Measurements from ENCODE around the gene TRIM2. TPM values are rescaled to one million over a fixed set of nuclear protein-coding genes. Genes with fewer than 3 reads are reported as not detected.

The TRIM2 gene
- total RNA-seq, 2 experiments from 2014 or later = not detected

DNA sequence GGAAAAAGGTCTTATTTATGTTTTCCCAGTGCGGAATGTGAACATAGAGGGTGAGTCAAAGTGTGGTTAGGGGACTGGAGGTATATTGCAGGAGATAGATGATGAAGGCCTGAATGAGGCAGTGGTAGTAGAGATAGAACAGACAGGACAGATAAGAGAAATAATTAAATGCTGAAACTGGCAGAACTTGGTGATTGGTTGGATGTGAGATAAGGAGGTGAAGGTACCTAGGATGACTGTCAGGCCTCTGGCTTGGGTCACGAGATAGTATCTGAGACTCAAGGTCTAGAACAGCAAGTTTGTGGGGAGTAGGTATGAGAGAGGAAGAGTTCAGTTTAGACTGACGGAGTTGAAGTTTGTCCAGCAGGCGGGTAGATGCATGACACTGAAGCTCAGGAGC lies 143.8 kb downstream of the TRIM2 start:
- CTCF ChIA-PET = no interaction called here
- H3K27ac Mint-ChIP-seq = no peak overlapping the region
- DNase-seq (no peak), ATAC-seq (no peak)
- peaks cover 23% of the 10 kb centered on the region for H3K36me3 Mint-ChIP-seq
- no peak overlapping the region for H3K4me3 Mint-ChIP-seq
- peaks cover 2% of the 10 kb centered on the region for H3K27me3 Mint-ChIP-seq
- no peaks in the 10 kb centered on the region for H3K9me3 Mint-ChIP-seq (ENCODE audit: low read depth)
- H3K4me1 Mint-ChIP-seq = peaks cover 40% of the 10 kb centered on the region

DNA sequence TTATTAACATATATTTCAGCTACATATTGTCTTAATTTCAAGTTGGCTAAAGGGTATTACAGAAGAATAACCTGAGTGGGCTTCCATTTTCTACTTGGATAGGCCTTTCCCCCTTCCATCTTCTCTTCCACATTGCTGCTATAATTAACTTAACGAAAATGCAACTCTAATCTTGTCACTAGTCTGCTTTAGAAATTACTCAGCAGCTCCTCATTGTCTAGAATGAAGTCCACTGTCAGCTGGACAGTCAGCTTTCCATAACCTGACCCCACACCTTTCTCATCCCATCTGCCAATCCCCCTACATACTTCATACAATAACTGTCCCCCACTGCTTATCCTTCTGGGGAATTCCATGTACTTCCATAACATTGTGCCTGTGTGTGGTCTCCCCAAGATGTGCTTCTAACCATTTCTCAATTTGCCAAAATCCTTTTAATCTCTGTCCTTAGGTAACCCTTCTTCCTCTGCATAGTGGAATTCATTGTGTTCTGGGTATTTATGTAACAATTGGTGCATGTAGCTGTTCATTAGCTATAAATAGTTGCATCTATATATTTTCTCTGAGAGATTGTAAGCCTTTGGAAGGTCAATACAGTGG lies 145.1 kb downstream of the TRIM2 start:
- ATAC-seq (no peak), DNase-seq (no peak)
- Mint-ChIP-seq H3K36me3 (peaks cover 29% of the 10 kb centered on the region), H3K4me3 (no peak overlapping the region), H3K27ac (no peak overlapping the region), H3K27me3 (no peaks in the 10 kb centered on the region), H3K4me1 (peaks cover 40% of the 10 kb centered on the region), H3K9me3 (ENCODE audit: low read depth) (no peaks in the 10 kb centered on the region)
- CTCF ChIA-PET = interaction anchor here (0.8 to 0.9 kb wide), 2 partner anchors 130 to 225 kb away, joined by 3 to 5 read pairs; no protein-coding TSS in a partner anchor

DNA sequence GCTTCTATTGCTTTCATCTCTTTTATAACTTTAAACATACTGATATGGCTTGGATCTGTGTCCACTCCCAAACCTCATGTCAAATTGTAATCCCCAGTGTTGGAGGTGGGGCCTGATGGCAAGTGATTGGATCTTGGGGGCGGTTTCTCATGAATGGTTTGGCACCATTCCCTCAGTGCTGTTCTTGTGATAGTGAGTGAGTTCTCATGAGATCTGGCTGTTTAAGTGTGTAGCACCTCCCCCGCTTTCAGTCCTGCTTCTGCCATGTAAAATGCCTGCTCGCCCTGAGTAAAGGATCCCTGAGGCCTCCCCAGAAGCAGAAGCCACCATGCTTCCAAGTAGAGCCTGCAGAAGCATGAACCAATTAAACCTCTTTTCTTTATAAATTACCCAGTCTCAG lies 157.9 kb downstream of the TRIM2 start:
- ATAC-seq = no peak
- peaks cover 7% of the 10 kb centered on the region for H3K4me1 Mint-ChIP-seq
- peaks cover 71% of the 10 kb centered on the region for H3K36me3 Mint-ChIP-seq
- no peak for DNase-seq
- H3K27ac Mint-ChIP-seq = no peak overlapping the region
- CTCF ChIA-PET = no interaction called here
- H3K27me3 Mint-ChIP-seq = no peaks in the 10 kb centered on the region
- H3K4me3 Mint-ChIP-seq = no peak overlapping the region
- no peaks in the 10 kb centered on the region for H3K9me3 Mint-ChIP-seq (ENCODE audit: low read depth)

DNA sequence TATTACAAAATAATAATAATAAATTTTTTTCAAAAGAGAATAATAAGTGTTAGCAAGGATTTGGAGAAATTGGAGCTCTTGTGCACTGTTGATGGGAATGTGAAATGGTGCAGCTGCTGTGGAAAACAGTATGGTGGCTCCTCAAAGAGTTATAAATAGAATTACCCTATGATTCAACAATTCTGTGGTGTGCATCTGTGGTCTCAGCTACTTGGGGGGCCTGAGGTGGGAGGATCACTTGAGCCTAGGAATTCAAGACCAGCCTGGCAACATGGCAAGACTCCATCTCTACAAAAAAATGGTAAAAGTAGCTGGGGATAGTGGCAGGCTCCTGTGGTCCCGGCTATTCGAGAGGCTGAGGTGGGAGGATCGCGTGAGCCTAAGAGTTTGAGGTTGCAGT lies 159.8 kb downstream of the TRIM2 start:
- CTCF ChIA-PET = interaction anchor here (1.6 to 1.7 kb wide), 2 partner anchors 20 to 279 kb away, joined by 4 to 5 read pairs; no protein-coding TSS in a partner anchor
- ATAC-seq = no peak

DNA sequence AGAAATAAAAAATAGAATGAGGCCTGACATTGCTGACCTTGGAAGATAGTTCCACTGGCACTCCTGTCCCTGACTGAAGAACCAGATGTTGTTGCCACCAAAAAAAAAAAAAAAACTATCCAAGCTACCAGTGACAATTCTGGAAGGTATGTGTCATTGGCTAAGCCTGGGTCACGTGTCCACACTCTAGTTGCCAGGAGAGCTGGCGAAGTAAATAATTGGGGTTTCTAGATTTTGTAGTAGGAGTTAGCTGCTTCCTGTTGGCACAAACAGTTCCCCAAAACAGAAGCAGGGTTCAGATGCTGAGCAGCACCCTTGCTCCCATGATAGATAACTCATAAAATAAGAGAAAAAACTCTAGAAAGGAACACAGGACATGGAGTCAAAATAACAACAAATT lies 160.8 kb downstream of the TRIM2 start:
- Mint-ChIP-seq H3K27ac (no peak overlapping the region), H3K4me3 (no peak overlapping the region), H3K36me3 (peaks cover 77% of the 10 kb centered on the region), H3K4me1 (peaks cover 13% of the 10 kb centered on the region), H3K27me3 (no peaks in the 10 kb centered on the region), H3K9me3 (ENCODE audit: low read depth) (peaks cover 2% of the 10 kb centered on the region)
- DNase-seq = no peak
- ATAC-seq = no peak
- CTCF ChIA-PET = interaction anchor here (0.7 to 1.7 kb wide), 2 partner anchors 19 to 21 kb away, joined by 3 to 4 read pairs; no protein-coding TSS in a partner anchor

More for the DNA sequence above, 159.8 kb downstream of the TRIM2 start:
- Mint-ChIP-seq H3K27ac (no peak overlapping the region), H3K36me3 (peaks cover 76% of the 10 kb centered on the region), H3K27me3 (no peaks in the 10 kb centered on the region), H3K4me3 (no peak overlapping the region), H3K9me3 (ENCODE audit: low read depth) (peaks cover under 1% of the 10 kb centered on the region), H3K4me1 (peaks cover 13% of the 10 kb centered on the region)
- DNase-seq = no peak

DNA sequence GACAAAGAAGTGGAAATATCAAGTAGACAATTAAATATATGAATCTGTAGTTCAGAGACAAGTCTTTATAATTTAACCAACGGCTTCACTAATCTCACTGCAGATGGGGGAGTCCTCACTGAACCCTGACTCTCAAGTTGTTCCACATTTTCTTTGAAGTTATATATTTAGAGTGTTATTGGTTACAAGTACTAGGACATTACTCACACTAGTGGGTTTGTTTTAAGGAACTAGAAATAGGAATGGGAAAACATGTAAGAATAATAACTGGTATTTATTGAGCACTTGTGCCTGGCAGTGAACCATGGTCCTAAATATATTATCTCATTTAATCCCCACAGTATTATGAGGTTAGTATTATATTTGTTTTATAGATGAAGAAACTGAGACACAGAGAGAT lies 162.2 kb downstream of the TRIM2 start:
- H3K27ac Mint-ChIP-seq = no peak overlapping the region
- H3K27me3 Mint-ChIP-seq = no peaks in the 10 kb centered on the region
- H3K36me3 Mint-ChIP-seq = peaks cover 83% of the 10 kb centered on the region
- H3K4me3 Mint-ChIP-seq = no peak overlapping the region
- DNase-seq = no peak
- no peak for ATAC-seq
- H3K4me1 Mint-ChIP-seq = peaks cover 17% of the 10 kb centered on the region
- H3K9me3 Mint-ChIP-seq (ENCODE audit: low read depth) = peaks cover 2% of the 10 kb centered on the region
- CTCF ChIA-PET = no interaction called here

DNA sequence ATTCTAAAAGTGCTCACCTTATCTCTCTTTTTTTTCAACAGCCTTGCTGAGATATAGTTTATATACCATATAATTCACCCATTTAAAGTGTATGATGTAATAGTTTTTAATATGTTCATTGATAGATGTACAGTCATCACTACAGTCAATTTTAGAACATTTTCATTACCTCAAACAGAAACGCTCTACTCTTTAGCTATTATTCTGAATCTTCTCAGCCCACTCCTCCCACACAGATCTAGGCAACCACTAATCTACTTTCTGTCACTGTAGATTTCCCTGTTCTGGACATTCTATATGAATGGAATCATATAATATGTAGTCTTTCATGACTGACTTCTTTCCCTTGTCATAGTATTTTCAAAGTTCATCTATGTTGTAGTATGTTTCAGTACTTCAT lies 162.8 kb downstream of the TRIM2 start:
- peaks cover 2% of the 10 kb centered on the region for H3K9me3 Mint-ChIP-seq (ENCODE audit: low read depth)
- peaks cover 21% of the 10 kb centered on the region for H3K4me1 Mint-ChIP-seq
- no peaks in the 10 kb centered on the region for H3K27me3 Mint-ChIP-seq
- H3K36me3 Mint-ChIP-seq = peaks cover 85% of the 10 kb centered on the region
- no peak overlapping the region for H3K4me3 Mint-ChIP-seq
- no peak overlapping the region for H3K27ac Mint-ChIP-seq
- no peak for ATAC-seq
- CTCF ChIA-PET = no interaction called here
- no peak for DNase-seq

DNA sequence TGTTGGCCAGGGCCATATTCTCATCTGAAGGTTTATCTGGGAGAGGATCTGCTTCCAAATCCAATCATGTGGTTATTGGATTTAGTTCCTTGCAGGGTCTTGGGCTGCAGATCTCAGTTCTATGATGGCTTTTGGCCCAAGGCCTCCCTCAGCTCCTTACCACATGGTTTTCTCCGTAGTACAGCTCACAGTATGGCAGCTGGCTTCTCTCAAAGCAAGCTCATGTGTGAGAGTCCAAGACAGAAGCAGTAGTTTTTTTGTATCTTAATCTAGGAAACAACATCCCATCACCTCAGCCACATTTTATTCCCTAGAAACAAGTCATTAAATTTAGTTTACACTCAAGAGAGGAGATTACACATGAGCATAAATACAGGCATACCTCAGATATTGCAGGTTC lies 164.8 kb downstream of the TRIM2 start:
- H3K36me3 Mint-ChIP-seq = peaks cover 85% of the 10 kb centered on the region
- CTCF ChIA-PET = no interaction called here
- ATAC-seq (no peak), DNase-seq (no peak)
- peaks cover 21% of the 10 kb centered on the region for H3K4me1 Mint-ChIP-seq
- peaks cover 2% of the 10 kb centered on the region for H3K9me3 Mint-ChIP-seq (ENCODE audit: low read depth)
- no peak overlapping the region for H3K4me3 Mint-ChIP-seq
- no peaks in the 10 kb centered on the region for H3K27me3 Mint-ChIP-seq
- no peak overlapping the region for H3K27ac Mint-ChIP-seq

DNA sequence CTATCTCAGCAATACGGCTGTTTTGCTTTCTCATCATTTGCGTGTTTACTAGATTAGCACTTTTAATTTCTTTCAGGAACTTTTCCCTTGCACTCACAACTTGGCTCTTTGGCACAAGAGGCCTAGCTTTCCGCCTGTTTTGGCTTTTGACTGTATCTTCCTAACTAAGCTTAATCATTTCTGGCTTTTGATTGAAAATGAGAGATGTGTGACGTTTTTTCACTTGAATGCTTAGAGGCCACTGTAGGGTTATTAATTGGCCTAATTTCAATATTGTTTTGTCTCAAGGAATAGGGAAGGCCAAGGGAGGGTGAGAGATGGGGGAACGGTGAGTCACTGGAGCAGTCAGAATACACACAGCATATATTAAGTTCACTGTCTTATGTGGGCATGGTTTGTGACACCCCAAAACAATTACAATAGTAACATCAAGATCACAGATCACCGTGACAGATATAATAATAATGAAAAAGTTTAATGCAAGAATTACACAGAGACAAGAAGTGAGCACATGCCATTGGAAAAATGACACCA lies 167.5 kb downstream of the TRIM2 start:
- Mint-ChIP-seq H3K27ac (no peak overlapping the region), H3K9me3 (ENCODE audit: low read depth) (peaks cover 2% of the 10 kb centered on the region), H3K4me3 (no peak overlapping the region), H3K36me3 (peaks cover 75% of the 10 kb centered on the region), H3K4me1 (peaks cover 21% of the 10 kb centered on the region), H3K27me3 (no peaks in the 10 kb centered on the region)
- DNase-seq (no peak), ATAC-seq (no peak)
- CTCF ChIA-PET = interaction anchor here (1.5 kb wide), 1 partner anchor 25 kb away, joined by 4 read pairs; no protein-coding TSS in a partner anchor

DNA sequence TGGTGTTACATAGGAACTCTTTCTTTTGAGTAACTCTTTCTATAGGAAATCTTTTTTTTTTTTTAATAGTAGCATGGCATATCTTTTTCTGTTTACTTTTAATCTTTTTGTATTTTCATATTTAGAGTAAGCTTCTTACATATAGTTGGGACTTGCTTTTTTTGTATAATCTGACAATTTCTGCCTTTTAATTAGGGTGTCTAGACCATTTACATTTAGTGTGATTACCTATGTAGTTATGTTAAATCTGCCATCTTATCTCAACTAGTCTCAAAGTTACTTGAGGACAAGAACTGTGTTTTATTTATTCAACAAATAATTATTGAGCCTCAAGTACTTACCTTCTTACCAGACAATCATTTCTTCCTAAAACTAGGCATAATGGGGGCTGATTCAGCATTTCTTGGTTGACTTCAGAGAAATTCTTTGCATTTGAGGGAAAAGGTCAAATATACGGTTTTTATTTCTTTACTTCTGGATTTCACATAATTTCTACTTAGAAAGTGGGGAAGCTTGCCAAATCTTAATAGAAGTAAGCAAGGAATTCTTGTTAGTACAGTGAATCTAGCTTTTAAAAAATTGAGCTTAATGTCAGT lies 168.8 kb downstream of the TRIM2 start:
- Mint-ChIP-seq H3K4me3 (no peak overlapping the region), H3K9me3 (ENCODE audit: low read depth) (peaks cover 2% of the 10 kb centered on the region), H3K4me1 (peaks cover 9% of the 10 kb centered on the region), H3K27me3 (no peaks in the 10 kb centered on the region), H3K27ac (no peak overlapping the region), H3K36me3 (peaks cover 63% of the 10 kb centered on the region)
- CTCF ChIA-PET = interaction anchor here (1.4 kb wide), 1 partner anchor 28 kb away, joined by 4 read pairs; no protein-coding TSS in a partner anchor
- ATAC-seq (no peak), DNase-seq (no peak)

DNA sequence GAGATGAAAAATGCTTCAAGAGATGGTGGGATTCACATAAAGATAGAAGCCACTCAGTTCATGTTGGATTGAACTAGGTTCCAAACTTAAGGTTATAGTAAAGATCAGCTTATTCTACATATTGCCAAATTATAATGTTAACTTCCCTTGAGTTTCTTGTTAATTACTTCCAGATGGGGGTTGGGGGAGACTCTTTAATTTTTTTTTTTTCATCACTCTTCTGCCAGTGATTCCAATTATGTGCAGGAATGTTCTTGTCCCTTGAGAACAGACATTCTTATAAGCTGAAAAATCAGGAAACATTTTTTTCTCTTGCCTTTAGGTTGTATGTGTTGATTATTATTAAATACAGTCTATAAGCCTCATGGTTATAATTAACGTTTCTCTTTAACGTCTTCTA lies 170.2 kb downstream of the TRIM2 start:
- CTCF ChIA-PET = interaction anchor here (1.1 to 1.9 kb wide), 3 partner anchors 27 to 92 kb away, joined by 3 to 5 read pairs (median 4); no protein-coding TSS in a partner anchor
- Mint-ChIP-seq H3K9me3 (ENCODE audit: low read depth) (no peaks in the 10 kb centered on the region), H3K4me3 (no peak overlapping the region), H3K27me3 (no peaks in the 10 kb centered on the region), H3K36me3 (peaks cover 52% of the 10 kb centered on the region), H3K27ac (no peak overlapping the region), H3K4me1 (peaks cover 12% of the 10 kb centered on the region)
- ATAC-seq = no peak
- DNase-seq = no peak

DNA sequence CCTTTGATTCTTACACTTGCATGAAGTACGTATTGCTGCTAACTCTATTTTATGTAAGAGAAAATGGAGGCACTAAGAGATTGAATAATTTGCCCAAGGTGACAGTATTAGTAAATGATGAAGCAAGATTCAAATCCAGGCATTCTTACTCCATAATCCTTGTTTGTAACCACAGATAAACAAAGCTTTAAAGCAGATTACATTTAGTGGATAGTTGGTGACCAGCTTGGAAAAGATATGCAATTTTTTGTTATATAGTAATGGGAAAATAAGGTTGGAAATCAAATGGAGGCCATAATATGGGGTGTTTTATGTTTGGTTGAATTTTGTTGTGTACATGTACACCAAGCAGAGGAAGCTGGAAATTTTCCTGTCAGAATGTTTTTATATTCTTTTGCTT lies 171.1 kb downstream of the TRIM2 start:
- CTCF ChIA-PET = interaction anchor here (0.6 to 1.9 kb wide), 2 partner anchors 42 to 58 kb away, joined by 4 to 5 read pairs; no protein-coding TSS in a partner anchor
- H3K4me1 Mint-ChIP-seq = peaks cover 12% of the 10 kb centered on the region

DNA sequence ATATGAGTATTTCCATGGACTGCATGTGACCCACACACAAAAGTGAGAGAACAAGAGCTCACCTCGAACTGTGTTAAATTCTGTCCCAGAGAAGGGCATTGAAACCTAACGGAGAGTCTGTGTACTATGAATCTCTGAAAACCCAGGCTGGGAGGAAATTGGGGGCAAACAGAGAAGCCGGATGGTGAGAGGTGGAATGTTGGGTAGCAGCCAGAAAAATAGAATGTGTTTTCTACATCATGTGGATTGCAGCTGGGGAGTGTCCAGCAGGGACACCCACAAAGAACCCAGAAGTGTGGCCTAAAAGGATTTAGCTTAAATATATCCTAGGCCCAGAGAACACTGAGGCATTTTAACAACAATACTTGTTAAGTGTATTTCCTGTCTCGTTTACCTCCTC lies 178.9 kb downstream of the TRIM2 start:
- Mint-ChIP-seq H3K27ac (no peak overlapping the region), H3K4me3 (no peak overlapping the region), H3K4me1 (peaks cover 3% of the 10 kb centered on the region), H3K27me3 (no peaks in the 10 kb centered on the region), H3K9me3 (ENCODE audit: low read depth) (no peaks in the 10 kb centered on the region), H3K36me3 (peaks cover 19% of the 10 kb centered on the region)
- ATAC-seq = no peak
- CTCF ChIA-PET = no interaction called here
- no peak for DNase-seq

More for the DNA sequence above, 171.1 kb downstream of the TRIM2 start:
- ATAC-seq (no peak), DNase-seq (no peak)
- peaks cover 44% of the 10 kb centered on the region for H3K36me3 Mint-ChIP-seq
- H3K4me3 Mint-ChIP-seq = no peak overlapping the region
- H3K27me3 Mint-ChIP-seq = no peaks in the 10 kb centered on the region
- no peaks in the 10 kb centered on the region for H3K9me3 Mint-ChIP-seq (ENCODE audit: low read depth)
- no peak overlapping the region for H3K27ac Mint-ChIP-seq

DNA sequence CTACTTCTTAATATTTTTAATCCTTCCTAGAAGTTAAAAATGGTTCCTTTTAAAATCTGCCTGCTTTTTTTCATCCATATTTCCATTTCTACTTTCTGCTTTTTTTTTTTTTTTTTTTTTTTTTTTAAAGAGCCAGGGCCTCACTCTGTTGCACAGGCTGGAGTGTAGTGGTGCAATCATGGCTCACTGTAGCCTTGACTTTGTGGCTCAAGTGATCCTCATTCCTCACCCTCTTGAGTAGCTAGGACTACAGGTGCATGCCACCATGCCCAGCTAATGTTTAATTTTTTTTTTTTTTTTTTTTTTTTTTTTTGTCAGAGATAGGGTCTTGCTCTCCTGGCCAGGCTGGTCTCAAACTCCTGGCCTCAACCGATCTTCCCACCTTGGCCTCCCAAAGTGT lies 179.9 kb downstream of the TRIM2 start:
- no peaks in the 10 kb centered on the region for H3K27me3 Mint-ChIP-seq

More for the DNA sequence above, 179.9 kb downstream of the TRIM2 start:
- Mint-ChIP-seq H3K27ac (no peak overlapping the region), H3K4me3 (no peak overlapping the region), H3K4me1 (no peaks in the 10 kb centered on the region), H3K36me3 (peaks cover 17% of the 10 kb centered on the region), H3K9me3 (ENCODE audit: low read depth) (no peaks in the 10 kb centered on the region)
- DNase-seq (no peak), ATAC-seq (no peak)
- CTCF ChIA-PET = no interaction called here

Data from activated CD8-positive, alpha-beta memory T cell treated with anti-CD3 and anti-CD28 coated beads, Interleukin-2, amount 10 ng/mL, durations not matched to agents 7 days and 5 days (primary cell).